ENCODE data around the gene TMEM106C.

DNA sequence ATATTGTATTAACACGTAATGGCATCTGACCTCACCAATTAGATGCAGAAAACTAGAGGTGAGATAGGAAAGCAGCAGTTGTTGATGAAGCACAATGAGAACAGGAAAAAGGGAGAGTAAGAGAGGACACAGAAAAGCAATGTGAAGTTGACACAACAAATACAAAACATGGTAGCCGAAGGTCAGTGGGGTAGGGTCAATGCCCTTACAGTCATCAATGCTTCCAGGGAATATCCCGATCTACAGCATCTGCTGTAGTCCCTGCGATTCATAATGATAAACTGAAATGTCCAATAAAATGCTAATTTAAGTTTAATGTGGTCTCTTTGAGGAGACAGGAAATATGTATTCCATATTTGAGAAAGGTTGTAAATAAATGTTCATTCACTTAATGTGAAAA, 43.8 kb downstream of the TMEM106C start:
- TF ChIP-seq TAF1 (IDR thresholded peaks at IDR 0.05; ENCODE audit: low read depth): no peak
- TF ChIP-seq YY1 (IDR thresholded peaks at IDR 0.05; ENCODE audit: low read depth): no peak
- no peak for TF ChIP-seq RAD21 (IDR thresholded peaks at IDR 0.05; ENCODE audit: low read depth)
- TF ChIP-seq, protein P1, sequence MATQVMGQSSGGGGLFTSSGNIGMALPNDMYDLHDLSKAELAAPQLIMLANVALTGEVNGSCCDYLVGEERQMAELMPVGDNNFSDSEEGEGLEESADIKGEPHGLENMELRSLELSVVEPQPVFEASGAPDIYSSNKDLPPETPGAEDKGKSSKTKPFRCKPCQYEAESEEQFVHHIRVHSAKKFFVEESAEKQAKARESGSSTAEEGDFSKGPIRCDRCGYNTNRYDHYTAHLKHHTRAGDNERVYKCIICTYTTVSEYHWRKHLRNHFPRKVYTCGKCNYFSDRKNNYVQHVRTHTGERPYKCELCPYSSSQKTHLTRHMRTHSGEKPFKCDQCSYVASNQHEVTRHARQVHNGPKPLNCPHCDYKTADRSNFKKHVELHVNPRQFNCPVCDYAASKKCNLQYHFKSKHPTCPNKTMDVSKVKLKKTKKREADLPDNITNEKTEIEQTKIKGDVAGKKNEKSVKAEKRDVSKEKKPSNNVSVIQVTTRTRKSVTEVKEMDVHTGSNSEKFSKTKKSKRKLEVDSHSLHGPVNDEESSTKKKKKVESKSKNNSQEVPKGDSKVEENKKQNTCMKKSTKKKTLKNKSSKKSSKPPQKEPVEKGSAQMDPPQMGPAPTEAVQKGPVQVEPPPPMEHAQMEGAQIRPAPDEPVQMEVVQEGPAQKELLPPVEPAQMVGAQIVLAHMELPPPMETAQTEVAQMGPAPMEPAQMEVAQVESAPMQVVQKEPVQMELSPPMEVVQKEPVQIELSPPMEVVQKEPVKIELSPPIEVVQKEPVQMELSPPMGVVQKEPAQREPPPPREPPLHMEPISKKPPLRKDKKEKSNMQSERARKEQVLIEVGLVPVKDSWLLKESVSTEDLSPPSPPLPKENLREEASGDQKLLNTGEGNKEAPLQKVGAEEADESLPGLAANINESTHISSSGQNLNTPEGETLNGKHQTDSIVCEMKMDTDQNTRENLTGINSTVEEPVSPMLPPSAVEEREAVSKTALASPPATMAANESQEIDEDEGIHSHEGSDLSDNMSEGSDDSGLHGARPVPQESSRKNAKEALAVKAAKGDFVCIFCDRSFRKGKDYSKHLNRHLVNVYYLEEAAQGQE (IDR thresholded peaks at IDR 0.05; ENCODE audit: low read depth): no peak
- no peak for TF ChIP-seq EGR1 (IDR thresholded peaks at IDR 0.05)

Data from Ishikawa (cell line).